Left renal pelvis (tissue), 4 donors: ENCODE data around the gene TTLL12. TPM values are rescaled to one million over a fixed set of nuclear protein-coding genes. Genes with fewer than 3 reads are reported as not detected.

Experiments used
- DNase-seq, 4 donors: peaks; one replicate each; pipeline ENCODE4 v3.0.0-alpha.2; 2013; ENCODE audit warnings: low read depth in 4 of 4, low spot score in 3 of 4
- polyA plus RNA-seq, 4 donors: library from polyadenylated mRNA; unstranded; fragments of 120-200 nt; gene quantifications; one replicate each; pipeline ENCODE4 v1.2.1, GENCODE V29; 2013; ENCODE audit not compliant: insufficient read length in 4 of 4

Gene TTLL12
- polyA plus RNA-seq, 4 donors = 21.0 to 31.3 (median 24.6) TPM

GRCh38 chr22:43216738-43217137, 29.8 kb upstream of the TTLL12 start:
- DNase-seq = no peak

GRCh38 chr22:43213962-43214361, 27.0 kb upstream of the TTLL12 start:
- no peak for DNase-seq

- no peak for DNase-seq
Measured at GRCh38 chr22:43213051-43213450, 26.1 kb upstream of the TTLL12 start.

- no peak for DNase-seq
Measured at GRCh38 chr22:43212434-43212952, 25.6 kb upstream of the TTLL12 start.

GRCh38 chr22:43211941-43212433, 25.1 kb upstream of the TTLL12 start:
- DNase-seq = no peak

GRCh38 chr22:43210631-43211515, 23.9 kb upstream of the TTLL12 start:
- no peak for DNase-seq

- no peak for DNase-seq
Measured at GRCh38 chr22:43209971-43210370, 23.0 kb upstream of the TTLL12 start.

GRCh38 chr22:43209523-43209890, 22.6 kb upstream of the TTLL12 start:
- no peak for DNase-seq

GRCh38 chr22:43208703-43209522, 22.0 kb upstream of the TTLL12 start:
- no peak for DNase-seq

GRCh38 chr22:43207849-43208702, 21.1 kb upstream of the TTLL12 start:
- DNase-seq = no peak

GRCh38 chr22:43207386-43207785, 20.5 kb upstream of the TTLL12 start:
- DNase-seq = no peak

- DNase-seq = no peak
Measured at GRCh38 chr22:43206509-43207161, 19.7 kb upstream of the TTLL12 start.

- no peak for DNase-seq
Measured at GRCh38 chr22:43205748-43206508, 19.0 kb upstream of the TTLL12 start.

- DNase-seq = no peak
Measured at GRCh38 chr22:43205261-43205691, 18.3 kb upstream of the TTLL12 start.

- DNase-seq = peak in 2 of 4 donors; percentile 46
Measured at GRCh38 chr22:43203471-43203981, 16.6 kb upstream of the TTLL12 start.

GRCh38 chr22:43202756-43203410, 15.9 kb upstream of the TTLL12 start:
- DNase-seq = no peak

GRCh38 chr22:43202326-43202725, 15.4 kb upstream of the TTLL12 start:
- DNase-seq = no peak

- no peak for DNase-seq
Measured at GRCh38 chr22:43201486-43202219, 14.7 kb upstream of the TTLL12 start.
